Measurements from ENCODE around the gene ATP4B. TPM values are rescaled to one million over a fixed set of nuclear protein-coding genes. Genes with fewer than 3 reads are reported as not detected.

ATP4B gene
- polyA plus RNA-seq, 1 donor (not counting 4 experiments of a cell fraction or from before 2014, with no cell fraction given), result not detected

DNA sequence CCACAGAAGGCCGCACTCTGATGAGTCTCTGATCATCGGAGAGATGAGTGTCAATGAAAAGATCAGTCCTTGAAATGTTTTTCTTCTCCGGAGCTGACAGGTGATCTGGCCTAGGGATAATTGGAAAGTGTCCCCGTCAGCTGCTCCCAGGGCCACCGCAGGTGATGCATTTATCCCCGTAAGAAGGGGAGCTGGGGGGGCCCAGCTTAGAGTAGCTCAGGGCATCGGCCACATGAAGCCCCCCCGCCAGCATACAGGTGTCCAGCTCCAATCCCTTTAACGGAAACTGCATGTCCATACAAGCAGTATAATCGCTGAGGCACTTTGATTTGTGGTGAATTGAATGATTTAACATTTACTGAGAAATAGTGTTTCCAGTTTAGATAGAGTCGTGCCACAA lies 27.7 kb downstream of the ATP4B start:
- Histone ChIP-seq H3K36me3 (ENCODE audit: control insufficient read depth in 2 of 2, extremely low read depth in 1 of 2, insufficient read depth in 2 of 2, low read length in 2 of 2) (peaks cover 47 to 48% of the 10 kb centered on the region in 2 experiments), H3K4me1 (ENCODE audit: control insufficient read depth, extremely low read depth, insufficient read depth, low read length) (no peaks in the 10 kb centered on the region), H3K27me3 (ENCODE audit: control insufficient read depth, extremely low read depth, insufficient read depth, low read length) (no peaks in the 10 kb centered on the region), H3K4me3 (ENCODE audit: control insufficient read depth in 2 of 3, extremely low read depth in 1 of 3, insufficient read depth in 2 of 3, low read depth in 1 of 3, low read length in 3 of 3) (no peak overlapping the region), H3K4me2 (ENCODE audit: control insufficient read depth, extremely low read depth, insufficient read depth, low read depth, low read length) (no peak overlapping the region), H3K9me1 (ENCODE audit: control insufficient read depth, extremely low read depth, insufficient read depth, low read length) (no peaks in the 10 kb centered on the region), H3K79me2 (ENCODE audit: control insufficient read depth, insufficient read depth, low read length) (peaks cover 59% of the 10 kb centered on the region), H3K9ac (ENCODE audit: control insufficient read depth, extremely low read depth, insufficient read depth, low read length) (no peak overlapping the region), H3K9me3 (ENCODE audit: control insufficient read depth, low read depth, low read length) (no peaks in the 10 kb centered on the region), H3K27ac (ENCODE audit: control insufficient read depth, insufficient read depth, low read length) (no peak overlapping the region), H4K20me1 (ENCODE audit: control insufficient read depth, extremely low read depth, insufficient read depth, low read length) (peaks cover 6% of the 10 kb centered on the region), H2AFZ (ENCODE audit: control insufficient read depth, low read length) (no peak overlapping the region)
- DNase-seq (ENCODE audit: low read depth, low spot score) (no peak), FAIRE-seq (no peak)
- dilution Hi-C loops (cut with MboI; ENCODE audit: extremely low pct_ligation_motif_present, low sequenced_read_pairs), result no loop called here
- TF ChIP-seq, protein P1, sequence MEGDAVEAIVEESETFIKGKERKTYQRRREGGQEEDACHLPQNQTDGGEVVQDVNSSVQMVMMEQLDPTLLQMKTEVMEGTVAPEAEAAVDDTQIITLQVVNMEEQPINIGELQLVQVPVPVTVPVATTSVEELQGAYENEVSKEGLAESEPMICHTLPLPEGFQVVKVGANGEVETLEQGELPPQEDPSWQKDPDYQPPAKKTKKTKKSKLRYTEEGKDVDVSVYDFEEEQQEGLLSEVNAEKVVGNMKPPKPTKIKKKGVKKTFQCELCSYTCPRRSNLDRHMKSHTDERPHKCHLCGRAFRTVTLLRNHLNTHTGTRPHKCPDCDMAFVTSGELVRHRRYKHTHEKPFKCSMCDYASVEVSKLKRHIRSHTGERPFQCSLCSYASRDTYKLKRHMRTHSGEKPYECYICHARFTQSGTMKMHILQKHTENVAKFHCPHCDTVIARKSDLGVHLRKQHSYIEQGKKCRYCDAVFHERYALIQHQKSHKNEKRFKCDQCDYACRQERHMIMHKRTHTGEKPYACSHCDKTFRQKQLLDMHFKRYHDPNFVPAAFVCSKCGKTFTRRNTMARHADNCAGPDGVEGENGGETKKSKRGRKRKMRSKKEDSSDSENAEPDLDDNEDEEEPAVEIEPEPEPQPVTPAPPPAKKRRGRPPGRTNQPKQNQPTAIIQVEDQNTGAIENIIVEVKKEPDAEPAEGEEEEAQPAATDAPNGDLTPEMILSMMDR (optimal IDR thresholded peaks at IDR 0.05 in 1 of 3, IDR thresholded peaks at IDR 0.05 in 1 of 3, conservative IDR thresholded peaks at IDR 0.05 in 1 of 3; ENCODE audit: extremely low read depth in 1 of 3, insufficient read depth in 2 of 3, low read length in 3 of 3), result no peak
- TF ChIP-seq EZH2 (IDR thresholded peaks at IDR 0.05; ENCODE audit: low read length), result no peak

DNA sequence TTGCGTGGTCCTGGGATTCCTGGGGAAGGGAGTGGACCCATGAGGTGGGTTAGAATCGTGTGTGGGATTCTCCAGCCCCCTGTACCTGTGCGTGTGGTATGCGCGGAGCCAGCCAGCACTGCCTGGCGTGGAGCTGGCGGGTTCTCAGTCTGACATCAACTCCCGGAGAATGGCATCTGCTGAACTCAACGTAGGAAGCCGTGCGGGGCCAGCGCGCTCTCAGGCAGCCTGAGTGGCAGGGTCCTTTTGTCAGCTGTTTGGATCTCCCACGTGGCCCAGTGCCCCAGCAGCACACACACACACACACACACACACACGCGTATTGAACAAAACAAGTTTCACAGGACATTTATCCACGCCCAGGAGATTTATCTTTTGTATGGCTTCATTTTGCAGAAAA lies 28.1 kb downstream of the ATP4B start:
- no peak for FAIRE-seq

More for the DNA sequence above, 28.1 kb downstream of the ATP4B start:
- peaks cover 62% of the 10 kb centered on the region for H3K79me2 ChIP-seq (ENCODE audit: control insufficient read depth, insufficient read depth, low read length)
- H3K27ac ChIP-seq (ENCODE audit: control insufficient read depth, insufficient read depth, low read length), result no peak overlapping the region
- dilution Hi-C loops (cut with MboI; ENCODE audit: extremely low pct_ligation_motif_present, low sequenced_read_pairs), result no loop called here
- H4K20me1 ChIP-seq (ENCODE audit: control insufficient read depth, extremely low read depth, insufficient read depth, low read length), result peaks cover 6% of the 10 kb centered on the region
- no peak for TF ChIP-seq EZH2 (IDR thresholded peaks at IDR 0.05; ENCODE audit: low read length)
- TF ChIP-seq, protein P1 (optimal IDR thresholded peaks at IDR 0.05 in 1 of 3, IDR thresholded peaks at IDR 0.05 in 1 of 3, conservative IDR thresholded peaks at IDR 0.05 in 1 of 3; ENCODE audit: extremely low read depth in 1 of 3, insufficient read depth in 2 of 3, low read length in 3 of 3), result no peak
- peaks cover 43 to 44% of the 10 kb centered on the region in 2 experiments for H3K36me3 ChIP-seq (ENCODE audit: control insufficient read depth in 2 of 2, extremely low read depth in 1 of 2, insufficient read depth in 2 of 2, low read length in 2 of 2)
- no peak overlapping the region for H2AFZ ChIP-seq (ENCODE audit: control insufficient read depth, low read length)
- H3K4me2 ChIP-seq (ENCODE audit: control insufficient read depth, extremely low read depth, insufficient read depth, low read depth, low read length), result no peak overlapping the region
- H3K9me3 ChIP-seq (ENCODE audit: control insufficient read depth, low read depth, low read length), result no peaks in the 10 kb centered on the region
- DNase-seq (ENCODE audit: low read depth, low spot score), result no peak
- H3K4me3 ChIP-seq (ENCODE audit: control insufficient read depth in 2 of 3, extremely low read depth in 1 of 3, insufficient read depth in 2 of 3, low read depth in 1 of 3, low read length in 3 of 3), result no peak overlapping the region
- no peak overlapping the region for H3K9ac ChIP-seq (ENCODE audit: control insufficient read depth, extremely low read depth, insufficient read depth, low read length)
- H3K4me1 ChIP-seq (ENCODE audit: control insufficient read depth, extremely low read depth, insufficient read depth, low read length), result no peaks in the 10 kb centered on the region
- H3K27me3 ChIP-seq (ENCODE audit: control insufficient read depth, extremely low read depth, insufficient read depth, low read length), result no peaks in the 10 kb centered on the region
- H3K9me1 ChIP-seq (ENCODE audit: control insufficient read depth, extremely low read depth, insufficient read depth, low read length), result no peaks in the 10 kb centered on the region

All from keratinocyte (primary cell).